BJ (cell line): ENCODE data around the gene UBL7. TPM values are rescaled to one million over a fixed set of nuclear protein-coding genes. Genes with fewer than 3 reads are reported as not detected.

Source experiments
- CTCF ChIA-PET: fragments of 350-600 bp; formaldehyde crosslinking; extraction: SDS; loops from one replicate; lab custom pipeline; 2021; ENCODE audit warnings: antibody characterized with exemption, inconsistent platforms; lab: Yijun Ruan, JAX
- POLR2A ChIA-PET: fragments of 300-600 bp; sonication (Branson Sonifier 250); formaldehyde crosslinking; extraction: SDS; loops from one replicate; lab custom pipeline; 2021; ENCODE audit warnings: antibody characterized with exemption; lab: Charles Lee
- DNase-seq: peaks from one replicate; pipeline ENCODE4 v3.0.0-alpha.2; 2011; ENCODE audit warnings: low read depth
- H3K27me3 ChIP-seq: 2 replicates; pipeline ENCODE4 v1.6.0; 2011; ENCODE audit warnings: low read length; ENCODE audit not compliant: control insufficient read depth, insufficient read depth
- H3K36me3 ChIP-seq: 2 replicates; pipeline ENCODE4 v1.5.1; 2011; ENCODE audit warnings: low read length; ENCODE audit not compliant: control insufficient read depth, insufficient read depth
- H3K4me3 ChIP-seq: 2 replicates; pipeline ENCODE4 v1.5.1; 2011; ENCODE audit warnings: low read depth, mild to moderate bottlenecking, control low read depth, low read length
- polyA plus RNA-seq: library from polyadenylated mRNA; depleted of rRNA; stranded (reverse); fragments of >200 nt; gene quantifications from 2 replicates; pipeline ENCODE4 v1.2.3, GENCODE V29; 2011
- TF ChIP-seq, protein P1 (sequence below): IDR thresholded peaks from 2 replicates; pipeline ENCODE4 v1.5.1; 2011; ENCODE audit warnings: low read depth, mild to moderate bottlenecking, control low read depth, inconsistent platforms, low read length, moderate library complexity; ENCODE audit not compliant: insufficient read depth

UBL7 gene
- polyA plus RNA-seq, 1 experiment, result 87.3 TPM

DNA sequence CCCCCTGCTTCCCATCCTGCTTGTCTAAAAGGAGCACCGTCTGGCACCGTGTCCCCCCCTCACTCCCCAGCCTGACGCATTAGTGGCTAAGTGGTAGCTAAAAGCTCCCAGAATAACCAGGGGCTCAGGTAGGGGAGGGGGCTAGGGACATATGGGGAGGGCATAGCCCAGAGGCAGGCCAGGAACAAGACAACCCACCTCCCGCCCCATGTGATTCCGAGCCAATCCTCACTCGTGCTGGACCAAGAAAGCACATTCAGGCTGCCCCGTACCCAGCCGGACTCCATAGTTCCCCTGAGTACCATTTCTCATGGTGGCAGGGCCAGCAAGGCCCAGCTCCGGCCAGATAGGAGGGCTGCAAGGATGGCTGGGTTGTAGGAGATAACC lies 38.7 kb downstream of the UBL7 start:
- CTCF ChIA-PET, result interaction anchor here (0.8 to 1.6 kb wide), 5 partner anchors 13 to 46 kb away, joined by 3 to 5 read pairs (median 3); no protein-coding TSS in a partner anchor
- Histone ChIP-seq H3K36me3 (no peaks in the 10 kb centered on the region), H3K27me3 (no peaks in the 10 kb centered on the region), H3K4me3 (no peak overlapping the region)
- no peak for DNase-seq
- POLR2A ChIA-PET, result no interaction called here
- TF ChIP-seq, protein P1, sequence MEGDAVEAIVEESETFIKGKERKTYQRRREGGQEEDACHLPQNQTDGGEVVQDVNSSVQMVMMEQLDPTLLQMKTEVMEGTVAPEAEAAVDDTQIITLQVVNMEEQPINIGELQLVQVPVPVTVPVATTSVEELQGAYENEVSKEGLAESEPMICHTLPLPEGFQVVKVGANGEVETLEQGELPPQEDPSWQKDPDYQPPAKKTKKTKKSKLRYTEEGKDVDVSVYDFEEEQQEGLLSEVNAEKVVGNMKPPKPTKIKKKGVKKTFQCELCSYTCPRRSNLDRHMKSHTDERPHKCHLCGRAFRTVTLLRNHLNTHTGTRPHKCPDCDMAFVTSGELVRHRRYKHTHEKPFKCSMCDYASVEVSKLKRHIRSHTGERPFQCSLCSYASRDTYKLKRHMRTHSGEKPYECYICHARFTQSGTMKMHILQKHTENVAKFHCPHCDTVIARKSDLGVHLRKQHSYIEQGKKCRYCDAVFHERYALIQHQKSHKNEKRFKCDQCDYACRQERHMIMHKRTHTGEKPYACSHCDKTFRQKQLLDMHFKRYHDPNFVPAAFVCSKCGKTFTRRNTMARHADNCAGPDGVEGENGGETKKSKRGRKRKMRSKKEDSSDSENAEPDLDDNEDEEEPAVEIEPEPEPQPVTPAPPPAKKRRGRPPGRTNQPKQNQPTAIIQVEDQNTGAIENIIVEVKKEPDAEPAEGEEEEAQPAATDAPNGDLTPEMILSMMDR, result no peak

DNA sequence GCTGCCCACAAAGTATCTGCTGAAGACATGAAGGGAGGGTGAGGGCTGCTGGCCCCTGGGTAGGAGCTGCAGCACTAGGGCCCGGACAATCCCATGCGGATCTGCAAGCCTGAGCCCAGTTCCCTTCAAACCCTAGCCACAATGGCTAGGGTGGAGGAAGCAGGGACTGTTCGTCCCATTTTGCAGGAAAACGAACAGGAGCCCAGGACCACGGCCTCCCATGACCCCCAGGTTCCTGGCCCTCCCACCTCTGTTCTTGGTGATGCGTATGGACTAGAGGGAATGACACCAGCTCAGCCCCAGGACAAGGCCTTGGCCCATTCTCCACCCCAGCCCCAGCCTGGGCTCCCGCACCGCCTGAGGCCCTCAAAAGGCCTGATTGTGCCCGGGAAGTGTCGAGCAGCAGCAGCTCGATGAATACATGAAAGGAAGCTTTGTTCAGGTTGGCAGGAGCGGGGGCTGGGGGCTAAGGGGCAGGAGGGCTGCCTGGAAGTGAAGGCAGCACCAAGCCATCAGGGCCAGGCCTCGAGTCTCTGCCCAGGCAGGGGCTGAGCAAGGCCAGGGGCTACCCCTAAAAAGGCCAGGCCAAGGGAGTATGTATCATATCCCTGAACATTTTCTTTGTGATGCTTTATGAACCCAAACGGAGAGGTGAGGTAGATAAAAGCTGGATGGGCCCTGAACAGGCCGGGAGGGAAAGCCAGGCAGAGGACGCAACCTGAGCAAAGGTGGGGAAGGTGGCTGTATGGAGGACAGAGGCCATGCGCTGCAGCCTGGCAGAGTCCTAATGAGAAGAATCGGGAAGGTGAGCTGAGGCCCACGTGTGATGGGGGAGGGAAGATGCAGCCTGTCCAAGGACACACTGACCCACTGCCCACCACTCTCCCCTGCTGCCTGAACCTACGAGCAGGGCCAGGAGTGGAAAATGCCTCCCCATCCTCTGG lies 39.4 kb downstream of the UBL7 start:
- POLR2A ChIA-PET, result interaction anchor here (1.0 kb wide), 1 partner anchor 14 kb away, joined by 3 read pairs; no protein-coding TSS in a partner anchor
- no peak overlapping the region for H3K4me3 ChIP-seq

DNA sequence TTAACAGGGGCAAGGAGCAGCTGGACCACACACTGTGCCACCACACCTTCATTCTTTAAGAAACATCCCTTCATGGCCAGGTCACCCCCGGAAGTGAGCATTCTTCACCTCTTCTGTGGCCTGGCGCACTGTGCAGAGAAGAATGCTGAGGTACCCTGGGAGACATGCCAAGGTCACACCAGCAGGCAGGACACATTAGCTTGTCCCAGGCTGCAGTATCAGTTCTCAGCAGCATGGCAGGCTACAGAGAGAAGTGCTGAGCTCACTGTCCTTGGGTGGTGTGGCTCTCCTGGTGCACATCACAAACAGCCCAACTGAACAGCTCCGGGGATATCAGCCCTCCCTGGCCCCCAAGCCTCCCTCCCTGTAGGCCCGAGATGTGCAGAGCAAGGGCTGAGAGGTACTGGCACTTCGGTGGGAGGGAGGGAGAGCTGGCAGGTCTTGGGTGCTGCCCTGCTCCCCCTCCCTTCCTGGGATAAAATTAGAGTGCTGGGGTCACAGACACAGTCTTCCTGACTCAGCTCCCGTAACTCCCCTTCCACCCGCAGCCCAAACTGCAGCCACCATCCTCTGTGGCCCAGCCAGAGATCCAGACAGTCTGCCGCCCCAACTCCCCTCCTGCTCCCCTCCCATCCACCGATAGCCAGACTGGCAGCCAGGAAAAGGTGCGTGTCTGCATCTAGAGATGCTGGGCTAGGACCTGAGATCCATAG lies 40.6 kb downstream of the UBL7 start:
- H3K27me3 ChIP-seq, result no peaks in the 10 kb centered on the region
- ChIA-PET POLR2A (interaction anchor here (0.6 kb wide), 1 partner anchor 37 kb away, joined by 4 read pairs; no protein-coding TSS in a partner anchor), CTCF (interaction anchor here (0.7 to 2.2 kb wide), 5 partner anchors 10 to 45 kb away, joined by 3 to 8 read pairs (median 7); no protein-coding TSS in a partner anchor)
- H3K4me3 ChIP-seq, result no peak overlapping the region
- TF ChIP-seq, protein P1, result no peak
- DNase-seq, result no peak
- H3K36me3 ChIP-seq, result peaks cover 13% of the 10 kb centered on the region

More for the DNA sequence above, 39.4 kb downstream of the UBL7 start:
- no peaks in the 10 kb centered on the region for H3K27me3 ChIP-seq
- DNase-seq, result no peak
- CTCF ChIA-PET, result interaction anchor here (0.8 to 2.2 kb wide), 6 partner anchors 11 to 46 kb away, joined by 3 to 8 read pairs (median 3); no protein-coding TSS in a partner anchor
- H3K36me3 ChIP-seq, result peaks cover 3% of the 10 kb centered on the region
- TF ChIP-seq, protein P1, result no peak

DNA sequence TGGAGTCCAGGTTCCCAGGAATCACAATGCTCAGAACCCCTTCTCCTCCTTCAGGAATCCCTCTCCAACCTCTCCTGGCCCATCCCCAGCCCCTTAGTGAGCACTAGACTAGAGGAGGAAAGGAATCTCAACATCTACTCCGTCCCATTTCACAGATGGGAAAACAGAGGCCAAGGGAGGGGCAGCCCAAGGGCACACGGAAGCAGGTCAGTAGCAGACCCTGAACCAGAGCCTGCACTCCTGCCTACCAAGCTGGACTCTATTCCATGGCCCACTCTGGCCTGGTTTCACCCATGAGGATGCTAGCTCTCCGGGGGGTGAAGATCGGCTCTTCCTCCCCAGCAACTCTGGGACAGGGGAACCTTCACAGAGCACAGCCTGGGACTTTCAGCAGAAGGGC lies 41.5 kb downstream of the UBL7 start:
- ChIA-PET POLR2A (no interaction called here), CTCF (interaction anchor here (0.7 to 2.2 kb wide), 7 partner anchors 9 to 37 kb away, joined by 3 to 8 read pairs (median 5); no protein-coding TSS in a partner anchor)
- Histone ChIP-seq H3K4me3 (no peak overlapping the region), H3K36me3 (peaks cover 18% of the 10 kb centered on the region), H3K27me3 (no peaks in the 10 kb centered on the region)
- DNase-seq, result no peak
- TF ChIP-seq, protein P1, result no peak
